Progenitor cell of endocrine pancreas (in vitro differentiated cells): ENCODE data around the gene MGAM2. TPM values are rescaled to one million over a fixed set of nuclear protein-coding genes. Genes with fewer than 3 reads are reported as not detected.

Source experiments
- DNase-seq: peaks from one replicate; pipeline ENCODE4 v3.0.0; 2021; ENCODE audit warnings: low spot score; ENCODE audit not compliant: unreplicated experiment
- H3K27ac Mint-ChIP-seq: 2 replicates; pipeline ENCODE4 v1.8.0; 2021; ENCODE audit warnings: mild to moderate bottlenecking, moderate library complexity, mixed read lengths
- H3K27me3 Mint-ChIP-seq: 2 replicates; pipeline ENCODE4 v1.8.0; 2021; ENCODE audit warnings: mixed read lengths
- H3K36me3 Mint-ChIP-seq: 2 replicates; pipeline ENCODE4 v1.8.0; 2022; ENCODE audit warnings: mixed read lengths; ENCODE audit not compliant: insufficient read depth
- H3K4me1 Mint-ChIP-seq: 2 replicates; pipeline ENCODE4 v1.8.0; 2021; ENCODE audit warnings: low read depth, mixed read lengths
- H3K4me3 Mint-ChIP-seq: 2 replicates; pipeline ENCODE4 v1.8.0; 2021; ENCODE audit warnings: low read depth, mild to moderate bottlenecking, moderate library complexity, mixed read lengths
- H3K9me3 Mint-ChIP-seq: 2 replicates; pipeline ENCODE4 v1.8.0; 2021; ENCODE audit warnings: low read depth, mixed read lengths
- total RNA-seq: library from RNA; stranded (reverse); gene quantifications from 2 replicates; pipeline ENCODE4 v1.2.1, GENCODE V29; 2021
- TF ChIP-seq, protein P1 (sequence below): fragments of 200-600 bp; sonication (generic); IDR thresholded peaks from one replicate; pipeline ENCODE4 v1.5.0; 2021; ENCODE audit warnings: antibody characterized with exemption, mild to moderate bottlenecking; ENCODE audit not compliant: unreplicated experiment

Gene MGAM2
- total RNA-seq, 1 donor from 2014 or later: 1.2 TPM

- Mint-ChIP-seq H3K4me3 (no peak overlapping the region), H3K27ac (no peak overlapping the region), H3K27me3 (no peaks in the 10 kb centered on the region)
Observed at GRCh38 chr7:142108728-142109505, 2.6 kb upstream of the MGAM2 start.

DNA sequence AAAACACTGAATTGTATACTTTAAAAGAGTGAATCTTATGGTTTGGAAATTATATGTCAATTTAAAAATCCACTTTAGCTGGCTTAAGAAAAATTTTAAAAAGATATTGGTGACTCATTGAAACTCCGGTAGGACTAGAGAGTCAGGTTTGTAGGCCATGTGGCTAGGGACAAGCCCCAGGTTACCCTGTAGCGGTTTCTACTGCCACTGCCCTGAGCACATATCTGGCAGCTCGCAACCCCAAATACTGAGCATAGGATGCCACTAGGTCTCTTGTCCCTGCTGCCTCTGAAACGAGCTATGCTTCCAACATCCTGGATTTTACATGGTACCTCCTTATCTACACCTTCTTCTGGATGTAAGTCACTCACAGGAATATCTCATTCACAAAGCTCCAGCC, 1.4 kb upstream of the MGAM2 start:
- Mint-ChIP-seq H3K27ac (no peak overlapping the region), H3K27me3 (no peaks in the 10 kb centered on the region), H3K36me3 (no peaks in the 10 kb centered on the region), H3K4me3 (no peak overlapping the region), H3K9me3 (no peaks in the 10 kb centered on the region), H3K4me1 (peaks cover 3% of the 10 kb centered on the region)
- DNase-seq: no peak
- TF ChIP-seq, protein P1, sequence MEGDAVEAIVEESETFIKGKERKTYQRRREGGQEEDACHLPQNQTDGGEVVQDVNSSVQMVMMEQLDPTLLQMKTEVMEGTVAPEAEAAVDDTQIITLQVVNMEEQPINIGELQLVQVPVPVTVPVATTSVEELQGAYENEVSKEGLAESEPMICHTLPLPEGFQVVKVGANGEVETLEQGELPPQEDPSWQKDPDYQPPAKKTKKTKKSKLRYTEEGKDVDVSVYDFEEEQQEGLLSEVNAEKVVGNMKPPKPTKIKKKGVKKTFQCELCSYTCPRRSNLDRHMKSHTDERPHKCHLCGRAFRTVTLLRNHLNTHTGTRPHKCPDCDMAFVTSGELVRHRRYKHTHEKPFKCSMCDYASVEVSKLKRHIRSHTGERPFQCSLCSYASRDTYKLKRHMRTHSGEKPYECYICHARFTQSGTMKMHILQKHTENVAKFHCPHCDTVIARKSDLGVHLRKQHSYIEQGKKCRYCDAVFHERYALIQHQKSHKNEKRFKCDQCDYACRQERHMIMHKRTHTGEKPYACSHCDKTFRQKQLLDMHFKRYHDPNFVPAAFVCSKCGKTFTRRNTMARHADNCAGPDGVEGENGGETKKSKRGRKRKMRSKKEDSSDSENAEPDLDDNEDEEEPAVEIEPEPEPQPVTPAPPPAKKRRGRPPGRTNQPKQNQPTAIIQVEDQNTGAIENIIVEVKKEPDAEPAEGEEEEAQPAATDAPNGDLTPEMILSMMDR: no peak

More at GRCh38 chr7:142108728-142109505, 2.6 kb upstream of the MGAM2 start:
- Mint-ChIP-seq H3K4me1 (peaks cover 3% of the 10 kb centered on the region), H3K9me3 (no peaks in the 10 kb centered on the region), H3K36me3 (no peaks in the 10 kb centered on the region)
- TF ChIP-seq, protein P1: no peak
- DNase-seq: no peak

DNA sequence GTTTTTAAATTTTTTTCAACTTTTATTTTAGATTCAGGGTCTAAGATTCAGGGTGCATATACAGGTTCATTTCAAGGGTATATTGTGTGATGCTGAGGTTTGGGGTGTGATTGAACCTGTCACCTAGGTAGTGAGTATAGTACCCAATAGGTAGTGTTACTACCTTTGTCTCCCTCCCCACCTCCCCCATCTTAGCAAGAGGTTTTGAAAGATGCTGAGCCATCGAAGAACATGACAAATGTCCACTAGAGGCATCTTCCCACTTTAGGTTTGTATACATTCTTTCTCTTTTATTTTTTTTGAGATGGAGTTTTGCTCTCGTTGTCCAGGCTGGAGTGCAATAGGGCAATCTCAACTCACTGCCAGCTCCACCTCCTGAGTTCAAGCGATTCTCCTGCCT, 880 bp upstream of the MGAM2 start:
- Mint-ChIP-seq H3K4me1 (peaks cover 5% of the 10 kb centered on the region), H3K36me3 (no peaks in the 10 kb centered on the region)

GRCh38 chr7:142112086-142112485, 568 bp downstream of the MGAM2 start:
- Mint-ChIP-seq H3K9me3 (no peaks in the 10 kb centered on the region), H3K36me3 (no peaks in the 10 kb centered on the region), H3K27me3 (no peaks in the 10 kb centered on the region), H3K4me3 (no peak overlapping the region), H3K27ac (no peak overlapping the region), H3K4me1 (peaks cover 5% of the 10 kb centered on the region)
- no peak for DNase-seq
- TF ChIP-seq, protein P1: no peak

More for the DNA sequence above, 880 bp upstream of the MGAM2 start:
- H3K27ac Mint-ChIP-seq: no peak overlapping the region
- H3K9me3 Mint-ChIP-seq: no peaks in the 10 kb centered on the region
- no peak for DNase-seq
- no peaks in the 10 kb centered on the region for H3K27me3 Mint-ChIP-seq
- no peak overlapping the region for H3K4me3 Mint-ChIP-seq
- TF ChIP-seq, protein P1: no peak

DNA sequence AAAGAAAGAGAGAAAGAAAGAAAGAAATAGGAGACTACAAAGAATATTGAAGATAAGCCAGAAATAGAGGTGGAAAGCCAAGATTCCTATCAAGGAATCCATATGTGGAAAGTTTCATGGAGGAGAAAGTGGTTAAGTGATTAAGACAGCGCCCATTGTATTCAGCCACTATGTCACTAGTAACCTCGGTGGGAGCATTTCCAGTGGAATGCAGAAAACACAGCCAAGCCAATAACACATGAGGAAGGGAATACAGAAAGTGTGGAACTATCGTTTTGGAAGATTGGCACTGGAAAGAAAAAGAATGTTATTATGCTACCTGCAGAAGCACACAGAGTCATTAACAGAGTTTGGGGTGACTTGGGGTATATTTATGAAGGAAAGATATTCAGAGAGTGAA, 2.7 kb downstream of the MGAM2 start:
- Mint-ChIP-seq H3K9me3 (no peaks in the 10 kb centered on the region), H3K27ac (no peak overlapping the region), H3K4me1 (peaks cover 5% of the 10 kb centered on the region), H3K4me3 (no peak overlapping the region), H3K36me3 (no peaks in the 10 kb centered on the region), H3K27me3 (no peaks in the 10 kb centered on the region)
- DNase-seq: no peak
- TF ChIP-seq, protein P1: no peak
